CD4-positive, CD25-positive, alpha-beta regulatory T cell (primary cell): ENCODE measurements around the gene RBM44. TPM values are rescaled to one million over a fixed set of nuclear protein-coding genes. Genes with fewer than 3 reads are reported as not detected.

ENCODE experiments used
- ATAC-seq, 2 donors: fragments of 150-1000 bp; cut with Tn5 transposase; one replicate each; pipeline ENCODE4 v1.10.0; 2021; ENCODE audit warnings: low read depth in 2 of 2, moderate number of reproducible peaks in 2 of 2, moderate library complexity in 1 of 2
- DNase-seq, 3 donors: peaks; one replicate each; pipeline versions ENCODE4 v3.0.0 to v3.0.0-alpha.2; 2012 to 2022; ENCODE audit warnings: mixed read lengths in 1 of 3
- H3K27ac ChIP-seq: one replicate; pipeline ENCODE4 v1.7.0; 2013; ENCODE audit warnings: mild to moderate bottlenecking, low read length; ENCODE audit not compliant: insufficient read depth, poor library complexity, severe bottlenecking
- H3K27me3 ChIP-seq: one replicate; pipeline ENCODE4 v1.7.0; 2013; ENCODE audit warnings: low read length; ENCODE audit not compliant: control insufficient read depth, insufficient read depth
- H3K36me3 ChIP-seq: one replicate; pipeline ENCODE4 v1.7.0; 2013; ENCODE audit warnings: mild to moderate bottlenecking, low read length, moderate library complexity; ENCODE audit not compliant: control insufficient read depth, insufficient read depth
- H3K4me1 ChIP-seq: 2 replicates; pipeline ENCODE4 v1.7.0; 2013; ENCODE audit warnings: mild to moderate bottlenecking, low read length; ENCODE audit not compliant: insufficient read depth, control insufficient read depth, poor library complexity, severe bottlenecking
- H3K4me3 ChIP-seq: one replicate; pipeline ENCODE4 v1.7.0; 2013; ENCODE audit warnings: low read depth, mild to moderate bottlenecking, low read length, moderate library complexity
- H3K9me3 ChIP-seq, 2 experiments: 1 replicate in 1 of 2; 2 replicates in 1 of 2; pipeline ENCODE4 v1.7.0; 2013; ENCODE audit warnings: low read length in 2 of 2, mild to moderate bottlenecking in 1 of 2, moderate library complexity in 1 of 2; ENCODE audit not compliant: control insufficient read depth in 2 of 2
- H3K27ac Mint-ChIP-seq, 3 donors: one replicate each; pipeline ENCODE4 v1.8.0; 2020 to 2022; ENCODE audit warnings: mild to moderate bottlenecking in 3 of 3, mixed read lengths in 3 of 3, moderate library complexity in 2 of 3
- H3K27me3 Mint-ChIP-seq: one replicate; pipeline ENCODE4 v1.8.0; 2022; ENCODE audit warnings: mild to moderate bottlenecking, mixed read lengths
- H3K36me3 Mint-ChIP-seq: one replicate; pipeline ENCODE4 v1.8.0; 2020; ENCODE audit warnings: mixed read lengths
- H3K4me1 Mint-ChIP-seq, 4 donors: one replicate each; pipeline ENCODE4 v1.8.0; 2020 to 2022; ENCODE audit warnings: mixed read lengths in 4 of 4, mild to moderate bottlenecking in 1 of 4
- H3K4me3 Mint-ChIP-seq, 4 donors: one replicate each; pipeline ENCODE4 v1.8.0; 2020 to 2022; ENCODE audit warnings: mild to moderate bottlenecking in 4 of 4, mixed read lengths in 4 of 4, moderate library complexity in 3 of 4
- H3K9me3 Mint-ChIP-seq, 7 donors: one replicate each; pipeline ENCODE4 v1.8.0; 2020 to 2022; ENCODE audit warnings: mixed read lengths in 7 of 7, mild to moderate bottlenecking in 3 of 7, moderate library complexity in 2 of 7
- polyA plus RNA-seq, 4 donors: library from polyadenylated mRNA; unstranded; fragments of 300-500 nt; fragmentation: Illumina TruSeq; gene quantifications; one replicate each; pipeline ENCODE4 v1.2.3, GENCODE V29; 2021
- total RNA-seq: library from RNA; stranded (reverse); gene quantifications from one replicate; pipeline ENCODE4 v1.2.3, GENCODE V29; 2022

RBM44 gene
- total and polyA plus RNA-seq, 5 donors from 2014 or later = 0.21 to 4.5 (median 0.28) TPM; not detected in 2

DNA sequence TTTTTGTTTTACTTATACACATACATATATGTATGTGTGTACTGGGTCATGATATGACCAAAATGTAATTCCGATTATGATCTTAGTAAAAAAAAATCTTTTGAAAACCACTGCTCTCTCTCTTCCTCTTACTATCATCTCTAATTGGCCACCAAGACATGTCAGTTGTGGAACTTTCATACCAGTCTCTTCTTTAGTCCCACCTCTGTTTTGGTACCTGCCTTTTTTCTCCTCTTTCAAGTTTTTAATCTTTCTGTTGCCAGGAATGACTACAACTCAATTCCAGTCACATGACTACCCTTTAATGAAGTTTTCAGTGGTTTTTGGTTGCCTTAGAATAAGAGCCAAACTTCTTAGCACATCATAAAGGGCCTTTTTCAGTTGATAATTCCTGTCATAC lies 17.1 kb downstream of the RBM44 start:
- no peak overlapping the region for H3K27ac ChIP-seq
- no peaks in the 10 kb centered on the region for H3K27me3 Mint-ChIP-seq
- H3K9me3 ChIP-seq = no peaks in the 10 kb centered on the region
- ATAC-seq = no peak
- H3K27ac Mint-ChIP-seq = no peak overlapping the region
- H3K36me3 ChIP-seq = no peaks in the 10 kb centered on the region
- no peak overlapping the region for H3K4me3 ChIP-seq
- no peaks in the 10 kb centered on the region for H3K36me3 Mint-ChIP-seq
- H3K4me3 Mint-ChIP-seq = no peak overlapping the region
- no peak for DNase-seq
- H3K4me1 ChIP-seq = no peaks in the 10 kb centered on the region
- no peaks in the 10 kb centered on the region for H3K27me3 ChIP-seq
- H3K9me3 Mint-ChIP-seq = peaks cover 0 to 1% (median 0%) of the 10 kb centered on the region in 7 donors
- H3K4me1 Mint-ChIP-seq = peaks cover 0 to 6% (median 5%) of the 10 kb centered on the region in 4 donors

DNA sequence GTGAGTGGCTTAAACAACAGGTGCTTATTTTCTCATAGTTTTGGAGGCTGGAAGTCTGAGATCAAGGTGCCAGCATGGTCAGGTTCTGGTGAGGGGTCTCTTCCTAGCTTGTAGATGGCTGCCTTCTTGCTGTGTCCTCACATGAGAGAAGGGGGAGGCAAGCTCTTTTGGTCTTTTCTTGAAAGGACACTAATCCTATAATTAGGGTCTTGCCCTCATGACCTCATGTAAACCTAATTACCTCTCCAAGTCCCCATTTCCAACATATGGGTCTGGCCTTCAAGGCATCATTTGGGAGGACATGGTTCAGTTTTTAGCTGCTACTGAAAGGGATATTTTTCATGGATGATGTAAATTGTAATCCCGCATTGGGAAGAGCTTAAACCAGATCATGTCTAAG lies 18.0 kb downstream of the RBM44 start:
- no peaks in the 10 kb centered on the region for H3K27me3 ChIP-seq
- Mint-ChIP-seq H3K4me3 (no peak overlapping the region), H3K9me3 (peaks cover 0 to 1% (median 0%) of the 10 kb centered on the region in 7 donors), H3K27me3 (no peaks in the 10 kb centered on the region), H3K4me1 (peaks cover 0 to 6% (median 5%) of the 10 kb centered on the region in 4 donors), H3K36me3 (no peaks in the 10 kb centered on the region), H3K27ac (no peak overlapping the region)
- H3K9me3 ChIP-seq = no peaks in the 10 kb centered on the region
- H3K27ac ChIP-seq = no peak overlapping the region
- DNase-seq (no peak), ATAC-seq (no peak)
- no peaks in the 10 kb centered on the region for H3K4me1 ChIP-seq
- H3K36me3 ChIP-seq = no peaks in the 10 kb centered on the region
- no peak overlapping the region for H3K4me3 ChIP-seq

DNA sequence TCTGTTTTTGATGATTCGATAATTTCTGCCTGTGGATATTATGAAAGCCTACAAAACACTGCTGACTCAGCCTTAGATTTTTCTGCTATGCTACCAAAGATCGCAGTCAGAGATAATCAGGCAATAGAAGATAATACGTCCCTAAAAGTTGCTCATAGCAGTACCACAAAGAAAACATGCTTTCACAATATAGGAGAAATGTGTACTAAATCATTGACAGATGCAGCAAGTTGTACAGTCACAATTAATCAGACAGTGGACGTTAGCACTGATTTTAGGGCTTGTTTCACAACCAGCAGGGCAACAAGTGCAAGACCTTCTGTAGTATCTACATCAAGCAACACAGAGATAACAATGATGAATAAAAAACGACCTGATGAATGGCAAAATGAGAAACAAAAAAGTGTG lies 19.5 kb downstream of the RBM44 start:
- Mint-ChIP-seq H3K27ac (no peak overlapping the region), H3K4me3 (no peak overlapping the region), H3K27me3 (no peaks in the 10 kb centered on the region), H3K36me3 (no peaks in the 10 kb centered on the region), H3K9me3 (peaks cover 0 to 1% (median 0%) of the 10 kb centered on the region in 7 donors), H3K4me1 (peaks cover 0 to 6% (median 5%) of the 10 kb centered on the region in 4 donors)
- DNase-seq (peak in 1 of 3 donors; percentile 7), ATAC-seq (no peak)
- no peaks in the 10 kb centered on the region for H3K36me3 ChIP-seq
- H3K9me3 ChIP-seq = no peaks in the 10 kb centered on the region
- H3K4me1 ChIP-seq = no peaks in the 10 kb centered on the region
- no peaks in the 10 kb centered on the region for H3K27me3 ChIP-seq
- no peak overlapping the region for H3K4me3 ChIP-seq
- no peak overlapping the region for H3K27ac ChIP-seq

DNA sequence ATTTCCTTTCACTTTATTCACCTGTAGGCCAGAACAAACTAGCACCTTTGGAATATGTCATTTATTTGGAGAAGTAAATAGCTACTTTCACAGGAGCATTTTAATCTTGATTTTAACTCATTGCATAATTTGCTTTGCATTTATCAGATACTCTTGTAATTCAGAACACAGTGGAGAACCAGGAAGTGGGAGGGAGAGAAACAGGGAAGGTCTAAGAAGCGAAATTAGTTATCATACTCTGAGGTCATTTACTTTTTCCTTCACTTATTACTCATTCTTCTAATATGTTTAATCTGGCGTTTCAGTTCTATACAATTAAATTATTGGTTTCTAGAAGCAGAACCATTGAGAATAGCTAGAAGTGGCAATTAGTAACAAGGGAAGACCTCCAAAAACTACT lies 20.7 kb downstream of the RBM44 start:
- no peaks in the 10 kb centered on the region for H3K27me3 ChIP-seq
- H3K9me3 ChIP-seq = no peaks in the 10 kb centered on the region
- ATAC-seq (no peak), DNase-seq (no peak)
- Mint-ChIP-seq H3K4me3 (no peak overlapping the region), H3K27me3 (no peaks in the 10 kb centered on the region), H3K27ac (no peak overlapping the region), H3K36me3 (no peaks in the 10 kb centered on the region), H3K4me1 (peaks cover 0 to 6% (median 5%) of the 10 kb centered on the region in 4 donors), H3K9me3 (no peaks in the 10 kb centered on the region)
- no peaks in the 10 kb centered on the region for H3K4me1 ChIP-seq
- no peak overlapping the region for H3K4me3 ChIP-seq
- H3K27ac ChIP-seq = no peak overlapping the region
- no peaks in the 10 kb centered on the region for H3K36me3 ChIP-seq

DNA sequence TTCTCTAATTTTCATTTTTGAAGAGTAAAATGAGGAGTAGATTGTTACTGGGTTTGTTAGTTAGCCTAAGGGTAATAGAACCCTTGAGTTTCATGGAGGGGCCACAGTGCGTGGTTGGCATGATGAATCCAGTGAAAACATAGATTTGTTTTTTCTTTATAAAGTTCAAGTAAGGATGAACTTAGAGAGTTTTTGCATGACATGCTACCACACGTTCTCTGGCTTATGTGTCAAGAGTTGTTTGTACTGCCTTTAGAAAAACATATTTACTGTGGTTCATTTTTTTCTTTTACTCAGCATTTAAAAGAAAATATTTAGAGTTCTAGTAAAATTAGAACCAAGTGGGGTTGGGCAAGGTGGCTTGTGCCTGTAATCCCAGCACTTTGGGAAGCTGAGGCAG lies 21.8 kb downstream of the RBM44 start:
- H3K4me3 Mint-ChIP-seq = no peak overlapping the region
- peaks cover 0 to 6% (median 5%) of the 10 kb centered on the region in 4 donors for H3K4me1 Mint-ChIP-seq
- Histone ChIP-seq H3K9me3 (no peaks in the 10 kb centered on the region), H3K27me3 (no peaks in the 10 kb centered on the region), H3K4me1 (no peaks in the 10 kb centered on the region), H3K4me3 (no peak overlapping the region), H3K27ac (no peak overlapping the region), H3K36me3 (no peaks in the 10 kb centered on the region)
- ATAC-seq (no peak), DNase-seq (no peak)
- H3K9me3 Mint-ChIP-seq = no peaks in the 10 kb centered on the region
- H3K36me3 Mint-ChIP-seq = no peaks in the 10 kb centered on the region
- H3K27ac Mint-ChIP-seq = no peak overlapping the region
- no peaks in the 10 kb centered on the region for H3K27me3 Mint-ChIP-seq

DNA sequence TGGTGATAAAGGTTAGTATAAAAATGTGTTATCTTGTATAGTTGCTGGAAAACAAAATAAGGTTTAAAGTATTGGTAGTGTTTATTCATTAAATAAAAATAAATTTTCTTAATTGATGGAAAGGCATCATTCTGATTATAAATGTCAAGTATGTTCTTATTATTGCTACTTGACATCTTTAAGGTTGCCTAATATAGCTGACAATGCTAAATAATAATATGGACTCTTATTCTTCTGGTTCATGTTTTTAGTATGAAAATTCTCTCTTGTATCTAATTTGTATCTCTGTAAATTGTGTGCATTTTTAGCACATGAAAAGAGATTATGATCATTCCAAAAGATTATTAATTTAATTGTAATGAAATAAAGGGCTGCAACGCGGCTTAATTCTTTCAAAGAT lies 25.0 kb downstream of the RBM44 start:
- H3K36me3 Mint-ChIP-seq = no peaks in the 10 kb centered on the region
- peaks cover 0 to 5% (median 2%) of the 10 kb centered on the region in 4 donors for H3K4me1 Mint-ChIP-seq
- H3K36me3 ChIP-seq = no peaks in the 10 kb centered on the region
- no peaks in the 10 kb centered on the region for H3K9me3 Mint-ChIP-seq
- H3K4me3 Mint-ChIP-seq = no peak overlapping the region
- ATAC-seq = no peak
- no peaks in the 10 kb centered on the region for H3K27me3 Mint-ChIP-seq
- H3K27ac Mint-ChIP-seq = no peak overlapping the region
- DNase-seq = no peak
- no peak overlapping the region for H3K27ac ChIP-seq
- H3K27me3 ChIP-seq = no peaks in the 10 kb centered on the region
- H3K4me3 ChIP-seq = no peak overlapping the region
- no peaks in the 10 kb centered on the region for H3K4me1 ChIP-seq
- H3K9me3 ChIP-seq = no peaks in the 10 kb centered on the region

DNA sequence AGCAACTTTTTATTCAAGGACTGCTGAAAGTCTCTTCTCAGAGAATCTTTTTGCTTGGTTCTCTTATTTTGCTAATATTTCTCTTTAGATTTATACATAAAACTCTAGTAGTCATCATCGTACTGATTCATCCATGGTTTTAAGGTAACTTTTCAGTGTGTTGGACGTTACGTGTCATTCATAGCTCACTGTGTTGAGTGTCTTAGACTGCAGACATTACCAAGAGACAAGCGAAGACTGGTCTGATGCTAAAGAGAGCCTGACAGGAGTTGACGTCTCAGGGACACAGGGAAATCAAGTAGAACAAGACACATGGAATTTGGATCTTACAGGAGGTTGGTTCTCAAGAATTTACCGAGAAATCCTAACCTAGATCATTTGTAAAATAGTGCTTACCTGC lies 25.5 kb downstream of the RBM44 start:
- H3K4me1 Mint-ChIP-seq = peaks cover 0 to 3% (median 1%) of the 10 kb centered on the region in 4 donors
- no peak for DNase-seq
- Histone ChIP-seq H3K27me3 (no peaks in the 10 kb centered on the region), H3K36me3 (no peaks in the 10 kb centered on the region), H3K4me1 (no peaks in the 10 kb centered on the region), H3K27ac (no peak overlapping the region), H3K4me3 (no peak overlapping the region), H3K9me3 (no peaks in the 10 kb centered on the region)
- no peaks in the 10 kb centered on the region for H3K9me3 Mint-ChIP-seq
- no peak overlapping the region for H3K27ac Mint-ChIP-seq
- ATAC-seq = no peak
- no peaks in the 10 kb centered on the region for H3K27me3 Mint-ChIP-seq
- no peaks in the 10 kb centered on the region for H3K36me3 Mint-ChIP-seq
- H3K4me3 Mint-ChIP-seq = no peak overlapping the region

DNA sequence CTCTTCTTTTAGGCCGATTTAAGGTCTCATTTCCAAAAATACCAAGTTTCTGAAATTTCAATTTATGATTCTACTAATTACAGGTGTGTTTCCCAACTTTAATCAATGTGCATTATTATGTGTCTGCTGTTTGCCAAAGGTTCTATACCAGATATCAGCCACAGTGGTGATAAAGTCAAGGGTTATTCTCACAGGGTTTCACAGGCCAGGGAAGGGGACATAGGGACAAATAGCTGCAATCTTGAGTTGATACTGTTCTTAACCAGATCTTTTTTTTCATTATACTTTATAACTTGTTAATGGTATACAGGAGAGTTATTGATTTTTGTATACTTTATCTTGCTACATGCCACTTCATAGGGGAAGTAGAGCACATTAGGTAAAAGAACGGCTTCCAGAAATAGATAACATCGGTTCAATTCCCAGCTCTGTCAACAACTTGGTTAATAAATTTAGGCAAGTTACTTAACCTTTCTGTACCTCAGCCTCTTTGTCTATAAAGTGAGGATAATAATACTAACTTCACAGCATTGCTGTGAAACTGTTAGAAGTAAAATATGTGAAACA lies 28.9 kb downstream of the RBM44 start:
- no peak for DNase-seq
- Mint-ChIP-seq H3K27ac (no peak overlapping the region), H3K27me3 (no peaks in the 10 kb centered on the region)

More for the DNA sequence above, 28.9 kb downstream of the RBM44 start:
- H3K27me3 ChIP-seq = no peaks in the 10 kb centered on the region
- Mint-ChIP-seq H3K4me3 (no peak overlapping the region), H3K4me1 (no peaks in the 10 kb centered on the region), H3K9me3 (no peaks in the 10 kb centered on the region), H3K36me3 (no peaks in the 10 kb centered on the region)
- no peaks in the 10 kb centered on the region for H3K4me1 ChIP-seq
- ATAC-seq = no peak
- no peak overlapping the region for H3K4me3 ChIP-seq
- H3K27ac ChIP-seq = no peak overlapping the region
- no peaks in the 10 kb centered on the region for H3K9me3 ChIP-seq
- no peaks in the 10 kb centered on the region for H3K36me3 ChIP-seq
